Endometrium (tissue), 2 donors: Measurements from ENCODE around the gene CRHR2.
"Not testable (repeated sequence)": the region's sequence is repeated elsewhere in the genome, so short reads cannot be mapped to it uniquely, and the experiment has no call there.

Experiments used
- FAIRE-seq: peaks from 2 replicates; lab custom pipeline; 2012; peaks lifted over from hg19 to GRCh38; lab: Jason Lieb, UNC
- donor health status: control.
- donor health status: control.

Gene CRHR2

DNA sequence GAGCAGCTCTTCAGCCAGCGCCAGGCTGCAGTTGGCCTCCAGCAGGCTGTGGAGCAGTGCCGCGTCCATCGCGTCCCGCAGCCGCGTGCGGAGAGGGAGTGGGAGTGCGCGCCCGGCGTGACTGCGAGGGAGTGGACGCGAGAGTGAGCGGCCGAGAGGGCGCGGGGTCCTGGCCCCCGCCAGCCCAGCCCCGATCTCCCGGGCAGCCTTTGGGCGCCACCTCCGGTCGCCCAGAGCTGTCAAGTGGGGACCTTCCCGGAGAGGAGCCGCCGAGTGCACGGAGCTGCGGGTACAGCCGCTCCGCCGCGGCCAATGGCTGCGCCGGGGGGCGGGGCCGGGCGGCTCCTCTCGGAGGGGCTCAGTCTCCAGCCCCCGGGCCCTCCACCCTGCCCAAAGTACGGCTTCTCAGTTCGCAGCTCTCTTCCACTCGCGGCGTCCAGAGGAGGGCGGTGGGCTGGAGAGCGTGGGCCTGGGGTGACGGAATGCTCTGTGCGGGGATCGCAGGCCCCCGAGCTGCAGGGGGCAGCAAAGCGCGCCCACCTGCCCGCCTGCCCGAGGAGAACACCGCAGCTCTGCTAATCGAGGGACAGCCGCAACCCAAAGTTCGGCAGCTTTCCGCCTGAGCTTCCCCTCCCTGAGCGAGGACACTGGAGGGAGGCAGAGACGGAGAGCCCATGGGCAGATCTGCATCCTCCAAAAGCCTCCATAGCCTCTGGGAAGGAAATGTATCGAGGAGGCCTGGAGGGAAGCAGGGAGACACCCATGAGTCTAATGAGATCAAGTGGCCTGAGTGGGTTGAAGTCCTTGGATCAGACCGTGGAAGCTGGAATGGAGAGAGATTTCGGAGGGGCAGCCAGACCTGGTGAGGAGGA, at the start of gene CRHR2:
Gene CRHR2, minus strand, starts transcription at position 245 of the 872 bp plus-strand sequence. Its CDS starts 176 bp downstream, at position 69.
- no peak for FAIRE-seq

DNA sequence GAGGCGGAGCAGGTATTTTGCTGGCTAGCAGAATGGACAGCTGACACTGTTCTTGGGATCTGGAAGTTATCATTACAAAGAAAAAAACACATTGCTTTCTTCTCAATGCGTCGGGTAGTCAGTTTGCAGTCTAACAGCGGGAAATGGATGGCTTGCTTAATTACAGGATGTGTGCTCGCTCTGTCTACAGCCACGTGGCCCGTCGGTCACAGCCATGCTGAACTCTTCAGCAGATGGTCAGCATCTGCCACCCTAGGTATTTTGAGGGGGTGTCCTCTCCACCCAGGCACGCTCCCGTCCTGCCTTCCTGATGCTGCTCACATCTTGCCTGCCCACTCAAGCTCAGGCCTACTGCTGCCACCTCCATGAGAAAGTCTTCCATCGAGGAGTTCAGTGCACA, 49.3 kb upstream of the CRHR2 start:
- FAIRE-seq: no peak

DNA sequence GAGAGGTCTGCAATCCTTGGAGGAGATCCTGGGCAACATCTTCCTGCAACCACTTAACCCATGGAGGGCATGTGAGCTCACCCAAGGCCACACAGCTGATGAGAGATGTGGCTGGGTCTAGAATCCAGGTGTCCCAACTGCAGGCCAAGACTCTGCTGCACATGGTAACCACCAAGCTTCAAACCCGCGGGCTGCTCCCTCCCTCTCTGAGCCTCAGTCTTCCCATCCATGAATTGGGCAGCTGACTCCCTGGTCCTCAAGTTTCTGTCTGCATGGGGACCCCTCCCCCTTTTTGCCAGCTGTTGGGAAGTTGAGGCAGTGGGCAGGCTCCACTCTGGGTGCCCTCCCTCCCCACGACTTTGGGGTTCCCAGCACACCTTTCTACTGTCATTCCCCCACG, 48.7 kb upstream of the CRHR2 start:
- FAIRE-seq: no peak

DNA sequence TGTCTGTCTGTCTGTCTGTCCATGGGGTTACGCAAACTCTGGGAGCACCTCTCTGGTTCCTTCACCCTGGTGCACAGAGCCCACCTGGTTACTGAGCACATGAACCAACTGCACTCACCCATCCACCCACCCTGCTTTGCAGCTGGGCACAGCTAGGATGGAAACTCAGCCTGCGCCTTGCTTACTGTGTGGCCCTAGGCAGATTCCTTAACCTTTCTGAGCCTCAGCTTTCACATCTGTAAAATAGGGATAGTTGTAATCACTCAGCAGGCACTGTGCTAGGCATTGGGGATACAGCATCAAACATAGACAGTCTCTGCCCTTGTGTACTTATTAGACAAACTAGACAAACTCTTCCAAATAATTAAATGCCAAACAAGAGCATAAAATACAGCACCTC, 47.8 kb upstream of the CRHR2 start:
- FAIRE-seq: no peak

DNA sequence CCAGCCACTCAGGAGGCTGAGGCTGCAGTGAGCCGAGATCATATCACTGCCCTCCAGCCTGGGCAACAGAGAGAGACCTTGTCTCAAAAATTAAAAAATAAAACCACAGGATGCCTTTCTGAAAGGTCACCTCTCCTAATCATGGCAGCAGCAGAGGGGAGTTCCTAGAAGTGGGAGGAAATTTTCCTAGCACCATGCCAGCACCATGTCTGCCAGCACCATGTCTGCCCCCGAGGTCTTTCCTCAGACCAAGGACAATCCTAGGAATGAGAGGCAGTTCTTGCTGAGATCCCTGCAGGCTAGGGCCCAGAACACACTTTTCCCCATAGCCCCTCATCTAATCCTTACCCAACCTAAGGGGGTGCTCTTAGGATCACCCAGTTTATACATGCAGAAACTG, 47.4 kb upstream of the CRHR2 start:
- FAIRE-seq: no peak

DNA sequence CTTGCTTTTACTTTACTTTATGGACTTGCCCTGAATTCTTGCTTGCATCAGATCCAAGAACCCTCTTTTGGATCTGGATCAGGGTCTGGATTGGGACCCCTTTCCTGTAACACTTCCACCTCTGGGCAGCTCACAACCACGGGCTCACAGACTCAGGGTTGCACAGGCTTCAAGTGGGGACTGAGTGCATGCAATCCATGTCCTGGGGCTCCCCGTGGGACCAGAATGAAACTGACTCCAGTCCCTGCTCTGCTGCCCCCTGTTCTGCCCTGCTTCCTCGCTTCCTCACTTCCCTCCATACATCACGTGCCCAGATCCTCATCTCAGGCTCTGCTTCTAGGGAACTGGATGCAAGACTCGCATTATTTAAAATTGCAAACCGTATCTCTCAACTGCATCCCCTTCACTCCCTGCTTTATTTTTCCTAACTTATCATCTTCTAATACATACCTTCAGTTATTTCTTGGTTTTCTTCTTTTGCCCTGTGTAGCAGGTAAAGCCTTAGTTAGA, 46.4 kb upstream of the CRHR2 start:
- no peak for FAIRE-seq

DNA sequence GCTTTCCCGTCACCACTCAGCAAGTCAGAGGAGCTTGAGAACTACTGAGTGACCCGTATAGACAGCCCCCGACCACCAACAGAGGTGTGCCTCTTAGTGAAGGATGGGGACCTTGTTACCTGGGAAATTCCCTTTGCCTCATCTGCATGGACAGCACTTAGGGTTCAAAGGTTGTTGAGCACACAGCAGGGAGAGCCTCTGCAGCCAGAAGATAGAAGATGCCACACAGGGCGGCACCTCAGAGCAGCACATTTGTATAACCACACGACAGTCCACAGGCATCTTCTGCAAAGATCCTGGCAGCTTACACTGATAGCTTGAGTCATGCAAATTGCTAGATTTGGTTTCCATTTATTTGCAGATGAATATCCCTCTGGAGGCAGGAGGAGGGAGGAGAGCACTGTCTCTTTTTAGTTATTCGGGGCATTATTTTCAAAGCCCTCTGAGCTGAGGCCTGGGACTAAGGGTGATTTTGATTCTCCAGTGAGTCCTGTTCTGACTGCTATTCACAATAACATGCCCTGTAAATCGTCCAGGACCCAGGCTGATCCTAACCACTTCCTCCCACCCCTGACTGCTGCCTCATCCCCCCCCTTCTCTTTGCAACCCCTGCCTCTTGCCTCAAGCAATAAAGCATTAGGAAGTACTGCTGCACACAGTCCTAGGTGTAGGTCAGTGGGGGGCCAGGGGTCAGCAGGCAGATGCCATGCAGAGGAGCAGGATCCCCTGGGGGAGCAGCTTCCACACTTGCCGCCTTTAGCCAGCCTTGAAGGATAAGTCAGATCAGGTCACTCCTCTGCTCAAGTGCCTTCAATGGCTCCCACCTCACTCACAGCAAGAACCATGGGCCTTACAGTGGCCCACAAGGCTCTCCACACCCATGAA, 45.0 kb upstream of the CRHR2 start:
- no peak for FAIRE-seq

DNA sequence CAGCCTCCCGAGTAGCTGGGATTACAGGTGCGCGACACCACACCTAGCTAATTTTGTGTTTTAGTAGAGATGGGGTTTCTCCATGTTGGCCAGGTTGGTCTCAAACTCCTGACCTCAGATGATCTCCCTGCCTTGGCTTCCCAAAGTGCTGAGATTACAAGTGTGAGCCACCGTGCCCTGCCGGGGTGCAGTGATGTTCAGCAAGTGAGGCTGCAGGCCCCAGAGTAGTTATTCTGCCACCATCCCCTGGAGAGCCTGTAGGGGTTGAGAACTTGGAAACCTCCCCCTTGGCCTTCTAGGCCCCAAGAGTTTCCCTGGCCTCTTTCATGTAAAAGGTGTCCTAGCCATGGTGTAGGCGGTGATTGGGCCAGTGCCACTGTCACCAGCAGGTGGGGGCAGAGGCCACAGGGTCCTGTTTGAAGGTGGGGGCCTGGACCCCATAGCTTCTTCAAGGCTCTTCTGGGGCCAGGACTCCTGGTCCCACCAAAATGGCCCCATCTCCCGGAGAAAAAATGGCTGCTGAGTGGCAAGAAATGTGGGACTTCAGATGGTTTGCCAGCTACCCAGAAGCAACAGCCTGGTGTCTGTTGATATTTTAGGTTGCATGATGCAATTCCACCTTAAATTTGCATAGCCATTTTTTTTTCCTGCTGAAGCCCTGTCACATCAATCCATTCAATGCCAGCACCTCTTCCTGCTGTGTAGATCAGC, 44.2 kb upstream of the CRHR2 start:
- FAIRE-seq: no peak

DNA sequence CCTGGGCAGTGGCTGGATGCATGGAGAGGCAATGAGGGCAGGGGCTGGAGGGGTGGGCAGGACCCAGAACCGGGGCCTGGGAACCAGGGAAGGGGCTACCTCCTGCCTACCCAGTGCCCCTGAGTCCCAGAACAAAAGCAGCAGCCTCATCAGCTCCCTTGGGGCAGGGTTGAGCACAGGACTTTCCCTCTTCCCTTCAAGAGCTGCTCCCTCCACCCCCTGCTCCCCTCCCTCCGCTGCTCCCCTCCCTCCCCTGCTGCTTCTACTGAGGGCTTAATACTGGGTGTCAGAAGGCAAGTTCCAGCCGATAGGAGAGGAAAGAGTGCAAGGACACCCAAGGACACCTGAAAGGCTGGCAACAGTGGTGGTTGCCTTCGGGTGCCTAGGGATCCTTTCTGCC, 41.5 kb upstream of the CRHR2 start:
- no peak for FAIRE-seq

DNA sequence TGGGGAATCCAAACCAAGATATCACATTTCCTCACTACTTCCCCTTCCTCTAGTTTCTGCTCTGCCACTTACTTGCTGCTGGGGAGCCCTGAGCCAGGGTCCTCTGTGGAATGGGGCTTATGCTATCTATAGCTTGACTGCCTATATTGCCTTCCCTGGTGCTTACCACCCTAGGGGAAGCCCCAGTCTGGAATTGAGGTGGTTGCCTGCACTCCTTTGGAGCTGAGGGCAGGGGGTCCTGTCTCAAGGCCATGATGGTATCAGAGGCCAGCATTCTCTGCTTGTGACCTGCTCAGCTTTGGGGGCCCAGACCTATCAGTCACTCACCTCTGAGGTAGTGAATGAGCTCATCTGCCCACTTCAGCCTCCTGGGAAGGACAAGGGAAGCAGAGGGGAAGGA, 40.4 kb upstream of the CRHR2 start:
- no peak for FAIRE-seq

DNA sequence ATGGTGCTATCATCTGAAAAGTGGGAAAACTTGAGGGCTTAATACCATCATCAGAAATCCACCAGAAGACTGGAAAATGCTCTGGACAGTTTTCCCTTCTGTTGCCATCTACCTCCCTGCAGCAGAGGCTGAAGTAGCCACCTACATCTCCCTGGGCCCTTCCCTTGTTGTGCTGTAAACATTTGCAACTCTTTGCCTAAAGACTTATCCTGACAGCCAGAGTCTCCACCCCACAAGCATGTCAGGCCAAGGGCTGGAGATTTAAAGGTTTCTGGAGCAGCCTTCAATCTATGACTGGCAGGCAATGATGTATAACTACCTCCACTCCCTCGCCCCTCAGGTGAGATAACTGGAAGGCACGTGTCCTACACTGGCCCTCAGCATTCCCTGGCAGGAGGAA, 39.9 kb upstream of the CRHR2 start:
- no peak for FAIRE-seq

DNA sequence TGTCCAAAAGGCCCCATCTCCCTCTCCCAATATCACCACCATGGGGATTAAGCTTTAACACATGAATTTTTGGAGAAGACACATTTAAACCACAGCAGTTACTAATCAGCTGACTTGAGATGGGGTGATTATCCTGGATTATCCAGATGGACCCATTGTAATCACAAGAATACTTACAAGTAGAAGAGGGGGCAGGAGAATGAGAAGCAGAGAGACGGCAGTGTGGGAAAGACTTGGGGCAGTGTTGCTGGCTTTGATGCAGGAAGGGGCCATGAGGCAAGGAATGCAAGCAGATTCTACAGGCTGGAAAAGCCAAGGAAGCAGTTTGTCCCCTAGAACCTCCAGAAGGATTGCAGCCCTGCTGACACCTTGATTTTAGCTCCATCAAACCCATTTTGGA, 39.0 kb upstream of the CRHR2 start:
- FAIRE-seq: no peak

DNA sequence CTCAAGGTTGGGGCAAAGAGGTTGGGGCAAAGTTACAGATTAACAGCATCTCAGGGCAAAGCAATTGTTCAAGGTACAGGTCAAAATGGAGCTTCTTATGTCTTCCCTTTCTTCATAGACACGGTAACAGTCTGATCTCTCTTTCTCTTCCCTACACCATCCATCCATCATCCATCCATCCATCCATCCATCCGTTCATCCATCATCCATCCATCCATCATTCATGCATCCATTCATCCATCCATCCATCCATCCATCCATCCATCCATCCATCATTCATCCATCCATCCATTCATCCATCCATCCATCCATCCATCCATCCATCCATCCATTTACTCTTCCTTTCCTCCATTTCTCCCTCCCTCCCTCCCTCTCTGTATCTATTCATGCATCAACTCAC, 37.2 kb upstream of the CRHR2 start:
- not testable (repeated sequence) for FAIRE-seq

DNA sequence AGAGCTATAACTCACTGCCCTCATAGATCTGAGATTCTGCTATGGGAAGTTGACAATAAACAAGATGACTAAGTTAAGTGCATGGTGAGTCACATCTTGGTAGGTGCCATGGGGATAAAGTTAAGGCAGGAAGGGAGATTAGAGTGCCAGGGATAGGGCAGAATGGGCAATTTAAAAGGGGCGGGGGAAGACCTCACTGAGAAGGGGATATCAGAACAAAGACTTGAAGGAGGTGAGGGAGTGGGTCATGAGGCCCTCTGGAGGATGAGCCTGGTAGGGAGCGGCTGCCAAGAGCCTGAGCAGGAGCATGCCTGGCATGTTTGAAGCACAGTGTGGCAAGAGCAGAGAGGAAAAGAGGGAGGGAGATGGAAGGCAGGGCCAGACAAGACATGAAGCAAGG, 34.9 kb upstream of the CRHR2 start:
- no peak for FAIRE-seq

DNA sequence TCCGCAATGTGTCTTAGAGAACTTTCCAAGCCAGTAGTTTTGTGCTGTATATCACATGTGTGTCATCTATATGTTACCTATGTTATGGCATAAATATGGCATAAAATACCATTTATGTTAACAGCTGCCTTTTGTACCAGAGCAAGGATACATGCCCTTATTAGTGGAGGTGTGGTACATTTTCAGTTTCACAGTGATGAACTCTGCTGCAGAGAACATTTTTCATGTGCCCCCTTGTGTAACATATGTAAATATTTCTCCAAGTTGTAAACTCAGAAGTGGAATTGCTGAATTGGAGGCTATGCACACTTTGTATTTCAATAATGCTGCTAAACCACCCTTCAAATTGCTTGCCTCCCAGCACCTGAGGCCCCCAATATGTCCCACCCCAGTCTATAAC, 31.9 kb upstream of the CRHR2 start:
- no peak for FAIRE-seq

DNA sequence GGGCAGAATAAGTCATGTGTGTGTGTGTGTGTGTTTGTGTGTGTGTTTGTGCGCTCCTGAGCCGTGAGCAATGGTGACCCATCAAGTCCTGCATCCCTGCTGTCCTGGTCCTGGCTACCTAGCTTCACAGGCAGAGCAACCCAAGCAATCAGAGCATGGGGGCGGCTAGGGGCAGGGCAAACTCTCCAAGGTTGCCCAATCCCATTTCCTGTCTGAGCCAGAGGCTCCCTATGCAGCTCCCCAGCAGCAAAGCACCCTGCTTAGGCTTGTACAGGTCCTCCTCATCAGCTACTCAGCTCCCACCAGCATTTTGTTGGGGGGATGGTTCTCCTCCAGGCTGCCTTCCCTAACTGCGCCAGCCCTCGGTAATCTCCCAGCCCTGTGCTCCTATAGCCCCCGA, 31.1 kb upstream of the CRHR2 start:
- FAIRE-seq: no peak

DNA sequence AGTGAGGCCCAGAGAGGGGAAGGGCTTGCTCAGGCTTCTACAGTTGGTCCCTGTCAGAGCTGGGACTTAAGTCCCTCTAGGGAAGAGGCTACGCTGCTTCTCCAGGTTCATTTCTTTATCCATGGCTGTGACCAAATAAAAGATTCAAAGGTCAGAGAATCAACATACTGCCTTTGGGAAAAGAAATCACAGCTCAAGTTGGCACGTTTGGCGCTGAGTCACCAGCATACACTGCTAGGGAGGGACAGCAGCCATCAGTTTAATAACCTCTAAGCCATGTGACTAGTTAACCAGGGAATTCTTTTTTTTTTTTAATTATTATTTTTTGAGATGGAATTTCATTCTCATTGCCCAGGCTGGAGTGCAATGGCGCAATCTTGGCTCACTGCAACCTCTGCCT, 28.4 kb upstream of the CRHR2 start:
- FAIRE-seq: no peak

DNA sequence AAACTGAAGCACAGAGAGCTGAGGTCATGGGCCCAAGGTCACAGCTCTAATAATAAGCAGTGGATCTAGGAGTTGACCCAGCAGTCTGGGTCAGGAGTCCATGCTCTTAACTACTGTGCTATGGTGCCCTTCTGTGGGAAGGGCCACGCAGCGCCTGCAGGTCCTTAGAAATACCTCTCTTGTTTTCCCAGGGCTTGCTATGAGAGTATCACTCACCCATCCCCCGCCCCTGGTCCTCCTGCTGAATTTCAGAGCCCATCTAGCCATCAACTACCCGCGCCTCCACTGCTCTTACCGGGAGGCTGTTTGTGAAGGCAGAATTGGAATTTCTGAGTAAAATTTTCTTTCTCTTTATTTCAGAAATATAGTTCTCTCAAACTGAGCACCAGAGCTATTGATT, 27.3 kb upstream of the CRHR2 start:
- FAIRE-seq: no peak

DNA sequence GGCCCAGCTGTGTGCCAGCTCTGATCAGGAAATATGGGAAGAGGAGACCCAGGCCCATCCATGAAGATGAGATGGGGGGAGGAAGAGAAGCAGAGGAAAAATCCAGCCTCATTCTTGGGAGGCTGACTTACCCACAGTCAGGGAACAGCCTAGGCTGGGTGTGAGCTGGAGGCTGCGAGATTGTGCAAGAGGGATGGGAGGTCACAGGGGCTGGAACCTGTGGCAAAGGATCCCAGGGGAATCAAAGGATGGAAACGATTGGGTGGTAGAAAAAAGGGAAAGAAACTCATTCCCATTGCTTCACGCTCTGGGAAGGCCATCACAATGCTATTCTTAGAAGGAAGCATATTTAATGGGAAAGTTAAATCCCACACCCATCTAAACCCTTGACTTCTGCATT, 26.7 kb upstream of the CRHR2 start:
- FAIRE-seq: no peak

DNA sequence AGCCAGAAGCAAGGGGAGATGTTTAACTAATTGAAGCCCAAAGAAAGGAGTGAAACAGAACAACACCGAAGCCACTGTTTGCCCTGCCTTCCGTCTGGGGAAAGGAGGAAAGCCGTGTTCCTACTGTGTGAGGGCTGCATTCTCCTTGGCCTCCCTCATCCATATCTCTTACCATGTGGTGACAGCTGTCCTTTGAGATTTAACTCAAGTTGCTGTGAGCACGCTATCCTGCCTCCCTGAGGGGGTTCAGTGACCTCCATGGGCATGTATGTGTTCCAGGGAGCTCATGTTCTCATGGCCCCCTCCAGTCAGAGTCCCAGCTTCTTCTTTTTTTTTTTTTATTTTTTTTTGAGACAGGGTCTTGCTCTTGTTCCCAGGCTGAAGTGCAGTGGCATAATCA, 26.2 kb upstream of the CRHR2 start:
- no peak for FAIRE-seq

DNA sequence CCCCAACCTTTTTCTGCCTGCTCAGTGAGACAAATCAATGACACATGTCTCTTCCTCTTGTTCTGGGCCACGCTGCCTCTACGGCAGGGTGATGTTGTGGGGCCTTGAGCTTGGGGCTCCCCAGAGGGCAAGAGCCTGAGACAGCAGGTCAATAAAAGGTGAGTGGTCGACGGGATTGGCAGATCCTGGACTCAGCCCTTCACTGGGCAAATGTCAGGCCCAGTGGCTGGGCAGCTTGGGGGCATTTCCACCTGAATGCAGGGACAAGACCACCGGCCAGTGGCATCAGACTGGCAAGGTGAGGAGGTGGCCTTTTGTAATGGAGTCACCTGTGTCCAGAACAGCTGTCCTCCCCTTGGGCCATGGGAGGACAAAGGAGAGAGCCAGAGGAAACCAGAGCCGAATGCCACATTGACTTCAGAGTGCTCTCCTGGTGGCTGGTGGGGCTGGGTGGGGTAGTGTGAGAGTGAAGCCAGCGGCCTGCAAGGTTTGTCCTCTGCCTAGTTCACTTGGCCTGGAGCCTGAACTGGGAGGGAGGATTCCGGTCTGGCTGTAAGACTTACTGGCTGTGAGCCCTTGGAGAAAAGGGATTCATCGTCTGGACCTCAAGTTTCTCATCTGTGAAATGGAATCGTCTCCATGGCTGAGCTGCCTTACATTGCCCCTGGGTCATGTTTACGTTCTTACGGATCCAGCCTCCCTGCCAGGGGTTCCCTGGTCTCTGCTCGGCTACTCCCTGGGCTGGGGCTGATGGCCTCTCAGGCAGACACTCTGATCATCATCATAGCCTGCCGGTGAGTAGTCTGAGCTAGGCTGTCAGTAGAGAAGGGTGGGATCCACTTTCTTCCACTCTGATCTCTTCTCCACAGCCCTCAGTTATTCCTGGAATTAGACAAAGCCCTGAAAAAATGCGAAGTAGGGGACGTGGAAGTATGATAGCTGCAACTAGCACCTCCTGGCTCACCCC, 25.4 kb upstream of the CRHR2 start:
- FAIRE-seq: no peak
